ENCODE data around the gene GPR78. TPM values are rescaled to one million over a fixed set of nuclear protein-coding genes. Genes with fewer than 3 reads are reported as not detected.

The GPR78 gene
- total and polyA plus RNA-seq, 4 donors, result not detected

- 91% methylated on average over 4 of the region's 4 CpGs for WGBS
- Histone ChIP-seq H3K9ac (ENCODE audit: low read depth in 1 of 2, low read length in 2 of 2) (no peak overlapping the region), H3K4me3 (ENCODE audit: low read depth in 1 of 3, low read length in 3 of 3) (no peak overlapping the region), H3K9me3 (ENCODE audit: control insufficient read depth in 4 of 4, low read length in 3 of 4) (no peaks in the 10 kb centered on the region), H3K27me3 (ENCODE audit: control insufficient read depth in 4 of 4, insufficient read depth in 4 of 4, low read length in 3 of 4) (no peaks in the 10 kb centered on the region), H3K27ac (ENCODE audit: low read depth in 1 of 2, low read length in 2 of 2) (no peak overlapping the region), H3K4me1 (ENCODE audit: control insufficient read depth in 4 of 4, insufficient read depth in 4 of 4, low read length in 3 of 4) (no peaks in the 10 kb centered on the region), H3K36me3 (ENCODE audit: control insufficient read depth in 4 of 4, insufficient read depth in 3 of 4, low read depth in 1 of 4, low read length in 3 of 4) (no peaks in the 10 kb centered on the region)
- TF ChIP-seq EGR1 (IDR thresholded peaks at IDR 0.05; ENCODE audit: low read depth in 2 of 2), result no peak
- no peak for TF ChIP-seq FOXA1 (IDR thresholded peaks at IDR 0.05)
- TF ChIP-seq, protein P1, sequence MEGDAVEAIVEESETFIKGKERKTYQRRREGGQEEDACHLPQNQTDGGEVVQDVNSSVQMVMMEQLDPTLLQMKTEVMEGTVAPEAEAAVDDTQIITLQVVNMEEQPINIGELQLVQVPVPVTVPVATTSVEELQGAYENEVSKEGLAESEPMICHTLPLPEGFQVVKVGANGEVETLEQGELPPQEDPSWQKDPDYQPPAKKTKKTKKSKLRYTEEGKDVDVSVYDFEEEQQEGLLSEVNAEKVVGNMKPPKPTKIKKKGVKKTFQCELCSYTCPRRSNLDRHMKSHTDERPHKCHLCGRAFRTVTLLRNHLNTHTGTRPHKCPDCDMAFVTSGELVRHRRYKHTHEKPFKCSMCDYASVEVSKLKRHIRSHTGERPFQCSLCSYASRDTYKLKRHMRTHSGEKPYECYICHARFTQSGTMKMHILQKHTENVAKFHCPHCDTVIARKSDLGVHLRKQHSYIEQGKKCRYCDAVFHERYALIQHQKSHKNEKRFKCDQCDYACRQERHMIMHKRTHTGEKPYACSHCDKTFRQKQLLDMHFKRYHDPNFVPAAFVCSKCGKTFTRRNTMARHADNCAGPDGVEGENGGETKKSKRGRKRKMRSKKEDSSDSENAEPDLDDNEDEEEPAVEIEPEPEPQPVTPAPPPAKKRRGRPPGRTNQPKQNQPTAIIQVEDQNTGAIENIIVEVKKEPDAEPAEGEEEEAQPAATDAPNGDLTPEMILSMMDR (IDR thresholded peaks at IDR 0.05; ENCODE audit: low read depth, low read length, missing input control), result no peak
- no peak for TF ChIP-seq JUND (IDR thresholded peaks at IDR 0.05)
- TF ChIP-seq FOXA2 (IDR thresholded peaks at IDR 0.05), result no peak
- DNase-seq (ENCODE audit: low spot score), result no peak
Observed at GRCh38 chr4:8552024-8552423, 28.2 kb upstream of the GPR78 start.

DNA sequence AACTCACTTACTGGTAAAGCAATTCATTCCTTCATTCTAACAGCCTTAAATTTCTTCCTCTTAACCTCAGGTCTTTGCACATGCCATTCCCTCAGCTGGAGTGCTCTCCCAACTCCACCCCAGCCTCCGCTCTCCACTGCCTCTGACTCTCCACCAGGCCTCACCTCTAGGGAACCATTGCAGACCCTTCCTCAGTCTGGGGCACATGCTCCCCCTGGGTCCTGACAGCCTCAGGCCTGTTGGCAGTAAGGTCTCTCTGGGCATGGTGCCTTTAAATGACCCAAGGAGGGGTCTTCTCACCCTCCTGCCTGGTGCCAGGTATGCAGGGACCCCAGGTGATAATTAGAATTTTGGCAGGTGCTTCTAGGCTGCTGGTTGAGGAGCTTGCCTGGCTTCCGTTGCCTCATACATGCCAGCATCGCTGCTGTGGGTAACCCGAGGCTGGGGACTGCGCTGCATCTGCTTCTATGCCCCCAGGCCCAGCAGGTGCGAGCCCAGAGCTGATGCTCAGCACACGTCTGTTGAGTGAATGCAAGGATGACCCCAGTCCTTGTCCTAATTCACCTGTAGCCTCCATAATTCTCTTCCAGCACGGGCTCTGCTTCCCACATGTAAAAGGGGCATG is 27.5 kb upstream of the GPR78 start:
- Histone ChIP-seq H3K36me3 (ENCODE audit: control insufficient read depth in 4 of 4, insufficient read depth in 3 of 4, low read depth in 1 of 4, low read length in 3 of 4) (no peaks in the 10 kb centered on the region), H3K4me3 (ENCODE audit: low read depth in 1 of 3, low read length in 3 of 3) (no peak overlapping the region), H3K27ac (ENCODE audit: low read depth in 1 of 2, low read length in 2 of 2) (no peak overlapping the region), H3K4me1 (ENCODE audit: control insufficient read depth in 4 of 4, insufficient read depth in 4 of 4, low read length in 3 of 4) (no peaks in the 10 kb centered on the region), H3K9me3 (ENCODE audit: control insufficient read depth in 4 of 4, low read length in 3 of 4) (no peaks in the 10 kb centered on the region), H3K27me3 (ENCODE audit: control insufficient read depth in 4 of 4, insufficient read depth in 4 of 4, low read length in 3 of 4) (no peaks in the 10 kb centered on the region), H3K9ac (ENCODE audit: low read depth in 1 of 2, low read length in 2 of 2) (no peak overlapping the region)
- TF ChIP-seq, protein P2, sequence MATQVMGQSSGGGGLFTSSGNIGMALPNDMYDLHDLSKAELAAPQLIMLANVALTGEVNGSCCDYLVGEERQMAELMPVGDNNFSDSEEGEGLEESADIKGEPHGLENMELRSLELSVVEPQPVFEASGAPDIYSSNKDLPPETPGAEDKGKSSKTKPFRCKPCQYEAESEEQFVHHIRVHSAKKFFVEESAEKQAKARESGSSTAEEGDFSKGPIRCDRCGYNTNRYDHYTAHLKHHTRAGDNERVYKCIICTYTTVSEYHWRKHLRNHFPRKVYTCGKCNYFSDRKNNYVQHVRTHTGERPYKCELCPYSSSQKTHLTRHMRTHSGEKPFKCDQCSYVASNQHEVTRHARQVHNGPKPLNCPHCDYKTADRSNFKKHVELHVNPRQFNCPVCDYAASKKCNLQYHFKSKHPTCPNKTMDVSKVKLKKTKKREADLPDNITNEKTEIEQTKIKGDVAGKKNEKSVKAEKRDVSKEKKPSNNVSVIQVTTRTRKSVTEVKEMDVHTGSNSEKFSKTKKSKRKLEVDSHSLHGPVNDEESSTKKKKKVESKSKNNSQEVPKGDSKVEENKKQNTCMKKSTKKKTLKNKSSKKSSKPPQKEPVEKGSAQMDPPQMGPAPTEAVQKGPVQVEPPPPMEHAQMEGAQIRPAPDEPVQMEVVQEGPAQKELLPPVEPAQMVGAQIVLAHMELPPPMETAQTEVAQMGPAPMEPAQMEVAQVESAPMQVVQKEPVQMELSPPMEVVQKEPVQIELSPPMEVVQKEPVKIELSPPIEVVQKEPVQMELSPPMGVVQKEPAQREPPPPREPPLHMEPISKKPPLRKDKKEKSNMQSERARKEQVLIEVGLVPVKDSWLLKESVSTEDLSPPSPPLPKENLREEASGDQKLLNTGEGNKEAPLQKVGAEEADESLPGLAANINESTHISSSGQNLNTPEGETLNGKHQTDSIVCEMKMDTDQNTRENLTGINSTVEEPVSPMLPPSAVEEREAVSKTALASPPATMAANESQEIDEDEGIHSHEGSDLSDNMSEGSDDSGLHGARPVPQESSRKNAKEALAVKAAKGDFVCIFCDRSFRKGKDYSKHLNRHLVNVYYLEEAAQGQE (IDR thresholded peaks at IDR 0.05), result no peak
- no peak for TF ChIP-seq GABPA (IDR thresholded peaks at IDR 0.05 in 1 of 2, conservative IDR thresholded peaks at IDR 0.05 in 1 of 2)
- TF ChIP-seq, protein P3, sequence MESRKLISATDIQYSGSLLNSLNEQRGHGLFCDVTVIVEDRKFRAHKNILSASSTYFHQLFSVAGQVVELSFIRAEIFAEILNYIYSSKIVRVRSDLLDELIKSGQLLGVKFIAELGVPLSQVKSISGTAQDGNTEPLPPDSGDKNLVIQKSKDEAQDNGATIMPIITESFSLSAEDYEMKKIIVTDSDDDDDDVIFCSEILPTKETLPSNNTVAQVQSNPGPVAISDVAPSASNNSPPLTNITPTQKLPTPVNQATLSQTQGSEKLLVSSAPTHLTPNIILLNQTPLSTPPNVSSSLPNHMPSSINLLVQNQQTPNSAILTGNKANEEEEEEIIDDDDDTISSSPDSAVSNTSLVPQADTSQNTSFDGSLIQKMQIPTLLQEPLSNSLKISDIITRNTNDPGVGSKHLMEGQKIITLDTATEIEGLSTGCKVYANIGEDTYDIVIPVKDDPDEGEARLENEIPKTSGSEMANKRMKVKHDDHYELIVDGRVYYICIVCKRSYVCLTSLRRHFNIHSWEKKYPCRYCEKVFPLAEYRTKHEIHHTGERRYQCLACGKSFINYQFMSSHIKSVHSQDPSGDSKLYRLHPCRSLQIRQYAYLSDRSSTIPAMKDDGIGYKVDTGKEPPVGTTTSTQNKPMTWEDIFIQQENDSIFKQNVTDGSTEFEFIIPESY (IDR thresholded peaks at IDR 0.05), result no peak
- no peak for TF ChIP-seq RXRA (IDR thresholded peaks at IDR 0.05)
- no peak for TF ChIP-seq RAD21 (IDR thresholded peaks at IDR 0.05)
- no peak for TF ChIP-seq MAX (IDR thresholded peaks at IDR 0.05)
- TF ChIP-seq, protein P4, sequence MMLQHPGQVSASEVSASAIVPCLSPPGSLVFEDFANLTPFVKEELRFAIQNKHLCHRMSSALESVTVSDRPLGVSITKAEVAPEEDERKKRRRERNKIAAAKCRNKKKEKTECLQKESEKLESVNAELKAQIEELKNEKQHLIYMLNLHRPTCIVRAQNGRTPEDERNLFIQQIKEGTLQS (IDR thresholded peaks at IDR 0.05), result no peak
- no peak for TF ChIP-seq HNF4G (IDR thresholded peaks at IDR 0.05)
- TF ChIP-seq YY1 (IDR thresholded peaks at IDR 0.05), result no peak
- TF ChIP-seq SP1 (IDR thresholded peaks at IDR 0.05), result no peak
- no peak for TF ChIP-seq TAF1 (conservative IDR thresholded peaks at IDR 0.05)
- TF ChIP-seq FOXA2 (IDR thresholded peaks at IDR 0.05), result no peak
- TF ChIP-seq FOXA1 (IDR thresholded peaks at IDR 0.05), result no peak
- TF ChIP-seq, protein P1 (IDR thresholded peaks at IDR 0.05; ENCODE audit: low read depth, low read length, missing input control), result no peak
- no peak for TF ChIP-seq JUND (IDR thresholded peaks at IDR 0.05)
- no peak for DNase-seq (ENCODE audit: low spot score)
- WGBS, result 80% methylated on average over 8 of the region's 8 CpGs
